GM21528 (cell line): ENCODE results near the gene PHOSPHO1.
"Not testable (repeated sequence)": the region's sequence is repeated elsewhere in the genome, so short reads cannot be mapped to it uniquely, and the experiment has no call there.

Source experiments
- ATAC-seq: cut with Tn5 transposase; IDR thresholded peaks from one replicate; pipeline ENCODE4 v1.9.1; 2021; ENCODE audit warnings: mild to moderate bottlenecking, moderate library complexity; ENCODE audit not compliant: unreplicated experiment, low FRiP score

Gene PHOSPHO1, protein sequence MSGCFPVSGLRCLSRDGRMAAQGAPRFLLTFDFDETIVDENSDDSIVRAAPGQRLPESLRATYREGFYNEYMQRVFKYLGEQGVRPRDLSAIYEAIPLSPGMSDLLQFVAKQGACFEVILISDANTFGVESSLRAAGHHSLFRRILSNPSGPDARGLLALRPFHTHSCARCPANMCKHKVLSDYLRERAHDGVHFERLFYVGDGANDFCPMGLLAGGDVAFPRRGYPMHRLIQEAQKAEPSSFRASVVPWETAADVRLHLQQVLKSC

DNA sequence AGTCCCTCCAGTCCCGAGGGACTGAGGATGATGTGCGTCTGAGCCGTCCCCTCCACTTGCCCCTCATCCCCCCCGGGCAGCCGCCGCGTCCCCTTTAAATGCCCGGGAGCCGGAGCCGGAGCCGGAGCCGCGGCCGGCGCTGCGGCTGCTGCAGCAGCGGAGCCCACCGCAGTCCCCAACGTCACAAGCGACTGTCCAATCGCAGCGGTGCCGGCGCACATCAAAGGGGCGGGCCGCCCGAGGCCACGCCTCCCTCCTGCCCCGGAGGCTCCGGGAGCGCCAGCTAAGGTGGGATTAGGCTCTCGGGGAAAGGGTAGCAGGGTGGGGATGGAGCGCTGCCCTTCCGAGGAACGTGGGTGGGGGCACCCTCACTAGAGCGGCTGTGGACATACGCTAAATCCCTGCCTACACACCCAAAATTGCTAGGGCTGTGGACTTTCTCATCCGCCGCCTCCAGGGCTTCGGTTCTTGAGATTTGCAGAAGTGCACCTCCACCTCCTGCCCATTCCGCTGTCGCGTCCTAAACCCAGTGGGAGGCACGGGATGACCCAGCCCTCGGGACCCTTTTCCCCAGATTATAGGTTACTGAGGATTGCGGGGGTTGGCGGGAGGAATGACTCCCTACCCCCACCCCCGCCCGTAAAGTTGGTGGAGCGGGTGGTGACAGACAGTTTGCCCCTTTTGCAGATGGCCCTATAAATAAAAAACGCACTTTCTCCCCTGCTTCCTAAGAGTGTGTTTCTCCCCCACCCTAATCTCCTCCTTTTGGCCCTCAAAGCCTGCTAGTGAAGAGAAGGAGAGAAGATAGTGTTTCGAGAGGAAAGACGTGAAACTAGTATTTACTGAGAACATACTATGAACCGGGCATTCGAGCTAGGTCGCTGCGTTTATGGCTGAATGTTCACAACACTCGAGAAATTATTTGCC is at the start of gene PHOSPHO1:
PHOSPHO1 (minus strand) TSS at position 152 of the 927 bp plus-strand sequence. CDS start 4,096 bp downstream, outside the sequence.
- ATAC-seq = peak; percentile 85

DNA sequence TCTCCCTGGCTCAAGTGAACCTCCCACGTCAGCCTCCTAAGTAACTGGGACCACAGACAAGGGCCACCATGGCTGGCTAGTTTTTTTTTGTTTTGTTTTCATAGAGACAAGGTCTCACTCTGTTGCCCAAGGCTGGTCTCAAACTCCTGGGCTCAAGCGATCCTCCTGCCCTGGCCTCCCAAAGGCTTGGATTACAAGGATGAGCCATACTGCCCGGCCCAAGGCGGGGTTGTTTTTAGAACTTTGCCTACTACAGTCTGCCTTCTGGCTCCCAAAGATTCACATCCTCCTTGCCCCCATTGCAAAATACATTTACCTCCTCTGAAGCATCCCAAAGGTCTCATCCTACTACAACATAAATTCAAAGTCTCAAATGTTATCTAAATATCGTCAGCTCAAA is 49.5 kb upstream of the PHOSPHO1 start:
- no peak for ATAC-seq

DNA sequence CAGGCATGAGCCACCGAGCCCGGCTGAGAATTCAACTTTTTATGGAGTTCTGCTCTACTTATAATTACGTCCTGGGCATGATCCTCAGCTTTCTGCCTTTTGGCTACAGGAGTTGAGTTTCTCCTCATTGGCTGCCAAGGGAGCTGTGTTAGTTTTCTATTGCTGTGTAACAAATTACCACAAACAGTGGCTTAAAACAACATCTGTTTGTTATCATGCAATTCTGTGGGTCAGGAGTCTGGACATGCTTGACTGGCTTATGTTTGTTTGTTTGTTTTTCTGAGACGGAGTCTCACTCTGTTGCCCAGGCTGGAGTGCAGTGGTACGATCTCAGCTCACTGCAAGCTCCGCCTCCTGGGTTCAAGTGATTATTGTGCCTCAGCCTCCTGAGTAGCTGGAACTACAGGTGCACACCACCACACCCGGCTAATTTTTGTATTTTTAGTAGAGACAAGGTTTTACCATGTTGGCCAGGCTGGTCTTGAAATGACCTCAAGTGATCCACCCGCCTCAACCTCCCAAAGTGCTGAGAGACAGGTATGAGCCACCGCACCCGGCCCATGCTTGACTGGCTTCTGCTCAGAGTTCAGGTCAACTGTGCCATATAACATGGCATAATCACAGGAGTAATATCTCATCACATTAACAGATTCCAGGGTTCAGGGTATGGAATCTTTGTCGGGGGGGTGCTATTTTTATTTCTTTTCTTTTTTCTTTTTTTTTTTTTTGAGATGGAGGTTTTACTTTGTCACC is 48.9 kb upstream of the PHOSPHO1 start:
- ATAC-seq = not testable (repeated sequence)

DNA sequence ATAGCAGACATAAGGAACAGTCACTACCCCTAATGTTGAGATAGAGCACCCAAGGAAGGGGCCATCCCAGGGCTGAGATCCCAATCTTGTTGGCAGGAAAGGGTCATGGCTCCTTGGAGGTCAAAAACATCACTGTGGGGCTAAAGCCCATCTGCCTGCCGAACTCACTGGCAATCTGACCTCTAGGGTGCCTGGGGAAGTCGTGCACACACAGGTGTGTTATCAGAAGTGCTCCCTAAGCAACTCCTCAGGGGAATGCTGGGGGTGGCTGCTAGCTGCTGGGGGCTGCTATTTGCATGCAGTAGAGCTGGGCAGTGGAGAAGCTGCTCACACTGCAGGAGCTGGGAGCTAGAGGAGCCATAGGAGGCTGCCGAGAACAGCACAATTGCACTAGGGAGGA is 47.5 kb upstream of the PHOSPHO1 start:
- no peak for ATAC-seq

DNA sequence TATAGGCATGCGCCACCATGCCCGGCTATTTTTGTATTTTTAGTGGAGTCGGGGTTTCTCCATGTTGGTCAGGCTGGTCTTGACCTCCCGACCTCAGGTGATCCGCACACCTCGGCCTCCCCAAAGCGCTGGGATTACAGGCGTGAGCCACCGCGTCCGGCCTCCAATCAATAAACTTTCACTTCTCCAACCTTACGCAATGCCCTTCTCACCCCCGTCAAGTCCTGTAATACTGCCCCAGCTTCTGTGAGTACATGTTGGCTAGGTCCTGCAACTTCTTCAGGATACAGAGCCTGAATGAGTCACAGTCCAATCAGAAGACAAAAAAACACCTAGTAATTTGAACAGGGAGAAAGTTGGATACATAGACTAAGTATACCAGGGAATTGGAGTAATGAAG is 47.1 kb upstream of the PHOSPHO1 start:
- ATAC-seq = no peak

DNA sequence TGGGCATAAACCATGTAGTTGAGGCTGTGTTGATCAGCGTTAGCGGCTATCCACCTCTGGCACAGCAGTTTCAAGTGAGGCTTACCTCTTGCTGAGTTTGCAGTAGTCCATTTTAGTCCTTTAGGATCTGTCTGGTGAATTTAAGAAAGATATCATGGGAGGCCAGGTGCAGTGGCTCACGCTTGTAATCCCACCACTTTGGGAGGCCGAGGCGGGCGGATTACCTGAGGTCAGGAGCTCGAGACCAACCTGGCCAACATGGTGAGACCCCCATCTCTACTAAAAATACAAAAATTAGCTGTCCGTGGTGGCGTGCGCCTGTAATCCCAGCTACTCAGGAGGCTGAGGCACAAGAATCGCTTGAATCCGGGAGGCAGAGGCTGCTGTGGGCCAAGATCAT is 45.4 kb upstream of the PHOSPHO1 start:
- ATAC-seq = not testable (repeated sequence)

DNA sequence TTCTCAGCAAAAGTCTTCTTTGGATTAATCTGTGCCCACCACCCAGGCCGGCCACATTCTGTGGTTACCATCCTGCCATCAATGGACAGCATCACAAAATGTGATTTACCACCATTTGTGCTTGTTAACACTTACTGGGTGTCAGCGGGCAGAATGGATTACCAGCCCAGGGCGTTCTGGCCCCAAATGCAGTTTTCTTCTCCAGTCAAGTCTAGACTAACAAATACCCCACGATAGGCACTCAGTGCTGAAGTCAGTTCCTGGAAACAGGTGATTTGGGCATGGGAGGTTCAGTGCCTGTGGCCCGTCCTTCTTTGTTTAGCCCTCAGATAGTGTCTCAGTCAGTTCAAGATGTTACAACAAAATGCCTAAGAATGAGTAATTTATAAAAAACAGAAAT is 38.8 kb upstream of the PHOSPHO1 start:
- ATAC-seq = no peak

DNA sequence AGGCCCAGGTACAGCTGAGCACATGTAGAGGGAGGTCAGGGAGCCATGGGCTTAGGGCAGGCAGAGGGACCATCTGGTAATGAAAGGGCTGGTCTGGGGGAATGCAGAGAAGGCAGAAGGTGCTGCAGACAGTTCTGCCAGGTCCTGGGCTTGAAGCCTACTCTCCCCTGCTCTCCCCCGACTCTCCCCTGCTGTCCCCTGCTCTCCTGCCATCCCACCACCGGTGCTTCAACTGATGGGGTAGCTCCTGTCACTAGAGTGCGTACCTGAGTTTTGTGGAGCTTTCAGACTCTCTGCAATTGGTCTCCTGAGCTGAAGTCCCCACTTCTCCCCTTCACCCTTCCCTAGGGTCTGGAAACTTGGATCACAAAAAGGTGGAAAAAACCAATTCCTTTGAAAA is 37.3 kb upstream of the PHOSPHO1 start:
- ATAC-seq = no peak

DNA sequence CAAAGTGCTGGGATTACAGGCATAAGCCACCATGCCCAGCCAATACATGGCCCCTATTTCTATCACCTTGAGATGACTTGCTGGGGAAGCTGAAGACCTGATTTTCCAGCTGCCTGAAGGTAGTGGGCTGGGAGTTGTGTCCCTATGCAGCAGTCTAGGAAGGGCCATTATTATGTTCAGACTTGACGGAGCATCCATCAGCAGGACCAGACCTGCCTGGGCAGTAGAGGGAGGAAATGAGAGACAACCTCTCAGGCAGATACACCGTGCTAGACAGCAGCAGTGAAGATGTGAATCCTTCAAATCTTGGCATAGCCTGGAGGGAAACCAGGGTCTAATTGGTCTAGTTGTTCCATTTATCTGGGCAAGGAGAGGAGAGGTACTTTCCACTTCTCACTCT is 35.6 kb upstream of the PHOSPHO1 start:
- no peak for ATAC-seq

DNA sequence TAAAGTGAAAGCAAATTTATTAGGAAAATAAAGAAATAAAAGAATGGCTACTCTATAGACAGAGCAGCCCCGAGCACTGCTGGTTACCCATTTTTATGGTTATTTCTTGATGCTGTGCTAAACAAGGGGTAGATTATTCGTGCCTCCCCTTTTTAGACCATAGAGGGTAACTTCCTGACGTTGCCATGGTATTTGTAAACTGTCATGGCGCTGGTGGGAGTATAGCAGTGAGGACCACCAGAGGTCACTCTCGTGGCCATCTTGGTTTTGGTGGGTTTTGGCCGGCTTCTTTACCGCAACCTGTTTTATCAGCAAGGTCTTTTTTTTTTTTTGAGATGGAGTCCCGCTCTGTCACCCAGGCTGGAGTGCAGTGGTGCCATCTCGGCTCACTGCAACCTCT is 31.0 kb upstream of the PHOSPHO1 start:
- not testable (repeated sequence) for ATAC-seq

DNA sequence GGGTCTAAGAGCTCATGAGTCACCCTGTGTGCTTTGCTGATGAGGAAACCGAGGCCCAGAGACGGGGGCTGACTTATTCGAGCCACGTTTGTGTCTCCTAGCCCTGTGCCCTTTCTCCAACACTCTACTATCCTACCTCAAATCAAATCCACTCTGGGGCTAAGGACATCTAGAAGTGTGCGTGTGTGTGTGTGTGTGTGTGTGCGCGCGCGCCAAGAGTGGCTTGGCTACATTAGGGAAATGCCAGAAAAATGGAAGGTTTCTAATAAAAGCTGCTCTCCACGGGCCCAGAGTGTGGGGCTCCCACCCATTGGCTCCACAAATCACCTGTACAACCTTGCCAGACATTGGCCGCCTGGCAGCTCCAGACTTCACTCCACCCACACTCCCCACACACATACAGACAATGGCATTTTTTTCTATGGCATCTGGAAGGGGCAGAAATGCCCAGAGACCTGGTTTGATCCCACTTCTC is 30.3 kb upstream of the PHOSPHO1 start:
- ATAC-seq = no peak

DNA sequence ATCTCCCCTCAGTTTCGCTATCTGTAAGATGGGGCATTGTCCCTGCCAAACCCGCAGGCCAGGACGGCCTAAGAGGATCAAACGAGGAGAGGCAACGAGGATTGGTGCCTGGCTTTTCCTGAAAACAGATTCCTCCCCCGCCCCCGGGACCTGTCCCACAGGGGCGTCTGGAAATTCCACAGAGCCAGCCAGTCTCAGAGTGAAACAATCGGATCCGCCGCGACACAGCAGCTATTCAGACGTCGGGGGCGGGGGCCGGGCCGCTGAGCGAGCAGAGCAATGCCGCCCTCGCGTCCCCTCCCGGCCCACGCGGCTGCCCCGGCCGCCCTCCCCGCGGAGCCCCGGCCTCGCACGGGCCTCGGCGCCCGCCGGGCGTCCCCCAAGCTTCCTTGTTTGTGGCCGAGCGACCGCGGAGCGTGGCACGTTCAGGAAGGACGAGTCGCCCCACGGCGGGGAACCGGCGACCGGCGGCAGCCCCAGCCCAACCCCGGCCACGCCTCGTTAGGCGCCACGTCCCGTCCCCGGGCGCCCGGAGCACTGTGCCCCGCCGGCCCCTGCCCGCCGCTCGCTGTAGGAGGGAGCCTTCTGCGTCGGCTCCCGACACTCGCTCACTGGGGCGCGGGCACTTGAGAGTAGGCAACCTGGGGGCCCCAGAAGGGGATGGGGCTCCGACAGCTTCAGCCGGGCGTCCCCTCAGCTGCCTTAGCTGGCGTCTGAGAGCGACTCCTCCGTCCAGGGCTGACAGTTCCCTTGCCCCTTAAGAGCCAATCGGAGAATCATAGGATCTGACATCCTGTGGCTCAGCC is 29.6 kb upstream of the PHOSPHO1 start:
- ATAC-seq = no peak

DNA sequence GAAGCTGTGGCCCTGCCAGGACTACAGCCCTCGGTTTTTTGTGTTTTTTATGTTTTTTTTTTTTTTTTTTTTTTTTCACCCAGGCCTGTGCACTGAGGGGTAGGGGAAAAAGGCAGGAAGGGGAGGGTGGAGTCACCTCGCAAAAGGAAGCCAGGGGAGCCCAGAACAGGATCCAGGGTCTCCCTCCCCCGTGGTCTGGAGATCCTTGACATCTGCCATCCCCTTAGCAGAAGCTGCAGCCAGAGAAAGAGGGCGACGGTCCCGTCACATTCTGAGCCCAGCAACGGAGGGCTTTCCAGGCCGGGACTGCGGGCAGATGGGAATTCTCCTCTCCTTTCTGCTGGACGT is 29.1 kb upstream of the PHOSPHO1 start:
- ATAC-seq = no peak

DNA sequence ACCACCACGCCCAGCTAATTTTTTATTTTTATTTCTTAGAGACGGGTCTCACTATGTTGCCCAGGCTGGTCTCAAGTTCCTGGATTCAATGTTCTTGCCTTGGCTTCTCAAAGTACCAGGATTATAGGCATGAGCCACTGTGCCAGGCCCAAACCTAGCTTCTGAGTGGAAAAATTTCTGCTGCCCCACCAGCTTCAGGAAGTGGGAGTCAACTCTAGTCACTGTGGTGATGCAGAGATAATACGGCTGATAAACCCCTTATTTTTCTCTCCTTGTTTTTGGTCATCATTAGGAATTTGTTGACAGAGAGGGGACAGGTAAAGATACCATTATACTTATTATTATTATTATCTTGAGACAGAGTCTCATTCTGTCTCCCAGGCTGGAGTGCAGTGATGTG is 27.8 kb upstream of the PHOSPHO1 start:
- ATAC-seq = no peak

DNA sequence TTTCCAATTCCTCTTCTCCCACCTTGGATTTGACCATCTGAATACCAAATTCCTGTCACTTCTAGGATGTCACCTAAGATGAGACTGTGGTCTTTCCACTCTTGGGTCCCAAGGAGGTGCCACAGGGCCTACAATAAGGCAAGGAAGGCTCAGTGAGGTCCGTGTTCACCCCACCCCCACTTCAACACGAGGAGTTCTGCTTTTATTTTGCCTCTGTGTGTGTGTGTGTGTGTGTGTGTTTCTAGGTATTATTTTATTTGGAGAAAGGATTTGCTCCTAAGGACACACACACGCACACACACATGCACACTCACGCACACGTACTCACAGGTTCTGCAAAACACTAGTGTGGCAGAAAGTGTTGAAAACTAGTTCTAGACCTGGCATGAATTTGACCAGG is 24.5 kb upstream of the PHOSPHO1 start:
- no peak for ATAC-seq

DNA sequence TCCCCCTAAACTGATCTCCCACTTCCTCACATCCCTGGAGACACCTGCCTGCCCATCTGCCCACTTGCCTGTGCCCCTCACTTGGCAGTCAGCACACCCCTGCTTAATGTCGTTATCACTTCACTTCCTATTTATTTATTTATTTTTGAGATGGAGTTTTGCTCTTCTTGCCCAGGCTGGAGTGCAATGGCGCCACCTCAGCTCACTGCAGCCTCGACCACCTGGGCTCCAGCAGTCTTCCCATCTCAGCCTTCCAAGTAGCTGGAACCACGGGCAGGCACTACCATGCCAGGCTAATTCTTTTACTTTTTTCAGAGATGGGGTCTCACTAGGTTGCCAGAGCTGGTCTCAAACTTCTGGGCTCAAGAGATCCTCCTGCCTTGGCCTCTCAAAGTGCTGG is 23.5 kb upstream of the PHOSPHO1 start:
- no peak for ATAC-seq

DNA sequence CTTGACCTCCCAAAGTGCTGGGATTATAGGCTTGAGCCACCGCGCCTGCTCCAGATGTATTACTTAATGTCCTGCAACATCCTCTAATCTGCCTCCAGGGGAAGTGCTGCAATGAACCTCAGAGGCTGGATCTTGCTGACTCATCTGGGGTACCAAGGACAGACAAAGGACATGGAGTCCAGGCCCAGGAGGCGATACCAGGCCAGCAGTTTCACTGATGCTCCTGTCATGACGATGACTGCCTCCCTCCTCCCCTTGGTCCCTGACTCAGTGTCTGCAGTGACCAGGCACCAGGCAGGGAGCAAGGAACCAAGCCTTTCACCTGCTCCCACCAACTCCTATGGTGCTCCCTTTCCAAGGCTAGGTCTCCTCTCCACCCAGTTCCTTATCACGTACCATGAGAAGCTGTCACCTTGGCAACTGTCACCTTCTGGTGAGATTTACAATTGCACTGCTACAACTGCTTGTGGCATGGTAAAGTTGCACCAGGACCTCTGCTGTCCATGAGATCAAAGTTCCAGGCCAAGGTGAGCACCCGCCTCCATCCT is 21.6 kb upstream of the PHOSPHO1 start:
- no peak for ATAC-seq

DNA sequence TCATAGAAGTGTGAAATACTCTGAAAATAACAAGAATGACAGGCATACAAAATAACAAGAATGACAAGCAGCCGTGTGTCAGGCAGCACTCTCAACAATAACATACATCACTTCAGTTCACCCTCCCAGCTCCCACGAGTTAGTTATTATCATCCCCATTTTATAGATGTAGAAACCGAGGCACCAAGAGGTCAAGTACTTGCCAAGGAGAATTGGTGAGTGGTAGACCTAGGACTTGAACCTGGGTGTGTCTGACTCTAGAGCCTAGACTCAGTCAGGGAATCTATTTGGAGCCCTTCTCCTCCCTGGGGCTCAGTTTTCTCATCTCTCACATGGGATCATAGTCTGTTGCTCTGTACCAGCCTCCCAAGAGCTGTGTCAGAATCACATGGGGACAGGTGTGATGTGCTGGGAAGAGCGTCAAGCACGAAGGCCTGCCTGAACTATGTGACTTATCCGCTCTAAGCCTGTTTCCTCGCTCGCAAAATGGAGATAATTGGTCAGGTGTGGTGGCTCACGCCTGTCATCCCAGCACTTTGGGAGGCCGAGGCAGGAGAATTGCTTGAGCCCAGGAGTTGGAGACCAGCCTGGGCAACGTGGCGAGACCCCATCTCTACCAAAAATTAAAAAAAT is 19.4 kb upstream of the PHOSPHO1 start:
- no peak for ATAC-seq

DNA sequence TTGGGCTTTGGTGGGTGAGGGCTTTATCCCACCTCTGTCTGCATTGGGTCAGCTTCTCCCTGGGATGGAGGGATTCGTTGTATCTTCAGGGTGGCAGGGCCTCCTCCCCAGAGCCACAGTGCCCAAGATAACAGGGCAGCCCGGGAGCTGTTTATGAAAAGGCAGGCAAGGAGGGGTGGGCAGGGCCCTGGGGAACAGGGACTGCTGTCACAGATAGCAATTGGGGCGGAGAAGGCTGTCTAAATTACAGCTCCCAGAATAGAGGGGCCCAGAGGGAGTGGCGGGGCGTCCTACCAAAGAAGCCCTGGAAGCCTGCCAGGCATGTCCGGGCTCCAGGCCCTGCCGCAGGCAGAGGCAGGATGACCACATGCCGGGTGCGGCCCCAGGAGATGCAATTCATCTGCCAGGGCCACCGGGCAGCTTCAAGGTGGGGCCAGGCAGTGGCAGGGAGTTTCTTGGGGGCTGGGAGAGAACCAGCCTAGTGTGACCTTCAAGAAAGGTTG is 18.8 kb upstream of the PHOSPHO1 start:
- no peak for ATAC-seq
